ENCODE results near the gene TMEM132D. TPM values are rescaled to one million over a fixed set of nuclear protein-coding genes. Genes with fewer than 3 reads are reported as not detected.

Gene TMEM132D
- total and polyA plus RNA-seq, 2 of the 8 experiments (the other 6 are each of a cell fraction or from before 2014, with no cell fraction given), result 3.5 to 10.1 TPM

DNA sequence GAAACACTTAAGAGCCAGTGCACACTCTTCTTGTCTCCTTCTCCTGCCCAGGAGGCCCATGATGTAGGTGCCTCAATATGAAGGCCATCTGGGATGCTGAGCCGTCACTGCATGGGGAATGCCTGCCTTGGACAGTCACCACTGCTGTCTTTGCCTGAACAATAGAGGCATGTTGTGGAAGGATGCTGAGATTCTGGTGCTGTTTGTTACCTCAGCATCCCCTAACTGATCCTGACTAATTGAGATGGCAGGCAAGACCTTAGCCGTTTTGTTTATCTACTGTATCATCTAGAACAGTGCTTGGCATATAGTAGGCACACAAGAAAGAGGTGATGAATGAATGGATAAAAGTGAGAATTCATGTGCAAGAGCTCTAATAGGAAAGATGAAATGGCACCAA lies 797.1 kb downstream of the TMEM132D start:
- Histone ChIP-seq H4K8ac (ENCODE audit: extremely low read depth, insufficient read depth, low read length) (no peak overlapping the region), H2AFZ (ENCODE audit: low read length) (no peak overlapping the region), H2BK15ac (ENCODE audit: low read length) (no peak overlapping the region), H3K4me3 (ENCODE audit: extremely low read depth in 1 of 4, insufficient read depth in 2 of 4, low read depth in 3 of 4, low read length in 4 of 4) (no peak overlapping the region), H3K56ac (replicated peaks; ENCODE audit: insufficient read length, low read depth, low read length) (no peak overlapping the region), H2BK5ac (ENCODE audit: low read depth, low read length) (no peak overlapping the region), H3K23me2 (ENCODE audit: low read depth, low read length) (no peaks in the 10 kb centered on the region), H3K4me1 (replicated peaks in 1 of 4; ENCODE audit: control insufficient read depth in 3 of 4, insufficient read depth in 4 of 4, low read length in 3 of 4) (no peaks in the 10 kb centered on the region), H4K91ac (replicated peaks; ENCODE audit: insufficient read length, low read length) (no peak overlapping the region), H4K5ac (ENCODE audit: insufficient read length, low read depth, low read length) (no peak overlapping the region), H3K9me3 (ENCODE audit: insufficient read depth in 2 of 2, low read depth in 1 of 2, low read length in 1 of 2) (peaks cover 3 to 5% of the 10 kb centered on the region in 2 experiments; a peak in 1 of 4 replicates), H3K9ac (replicated peaks in 1 of 4; ENCODE audit: extremely low read depth in 1 of 4, low read depth in 3 of 4, low read length in 3 of 4) (no peak overlapping the region), H3K36me3 (ENCODE audit: control insufficient read depth in 2 of 4, insufficient read depth in 4 of 4, low read length in 3 of 4) (no peaks in the 10 kb centered on the region; a peak in 1 of 8 replicates), H2BK120ac (replicated peaks; ENCODE audit: low read depth, low read length) (no peak overlapping the region), H2BK20ac (ENCODE audit: low read length) (no peak overlapping the region), H3K27me3 (replicated peaks in 1 of 4; ENCODE audit: control insufficient read depth in 3 of 4, extremely low read depth in 1 of 4, insufficient read depth in 3 of 4, low read length in 3 of 4) (no peaks in the 10 kb centered on the region; a peak in 1 of 7 replicates), H3K4me2 (ENCODE audit: insufficient read depth in 1 of 2, low read depth in 2 of 2, low read length in 2 of 2) (no peak overlapping the region), H3K4ac (replicated peaks; ENCODE audit: insufficient read length, low read depth, low read length) (no peak overlapping the region), H4K20me1 (replicated peaks in 1 of 2; ENCODE audit: control insufficient read depth in 1 of 2, insufficient read depth in 2 of 2, low read length in 2 of 2) (no peaks in the 10 kb centered on the region), H2BK12ac (ENCODE audit: low read depth, low read length) (no peak overlapping the region), H2AK5ac (ENCODE audit: low read depth, low read length) (no peak overlapping the region), H3K27ac (ENCODE audit: low read depth, low read length) (no peak overlapping the region), H3K79me2 (ENCODE audit: control insufficient read depth in 1 of 2, insufficient read depth in 2 of 2, low read length in 2 of 2) (no peaks in the 10 kb centered on the region), H3K23ac (ENCODE audit: insufficient read length) (no peak overlapping the region), H3K79me1 (ENCODE audit: low read depth, low read length) (no peaks in the 10 kb centered on the region), H3K18ac (ENCODE audit: extremely low read depth, low read length) (no peak overlapping the region), H3K14ac (ENCODE audit: insufficient read length) (no peak overlapping the region)
- CTCF ChIA-PET (ENCODE audit: partially characterized antibody), result interaction anchor here (0.9 to 1.2 kb wide), 2 partner anchors 10 to 87 kb away, joined by 3 read pairs; no protein-coding TSS in a partner anchor
- POLR2A ChIA-PET (ENCODE audit: partially characterized antibody), result no interaction called here
- WGBS, 2 experiments (ENCODE audit: extremely low coverage in 1 of 2, insufficient coverage in 1 of 2, insufficient read length in 1 of 2, insufficient replicate concordance in 2 of 2, low coverage in 1 of 2, low lambda C conversion rate in 2 of 2, missing lambda C conversion rate in 1 of 2), result 87% methylated on average over 2 of the region's 2 CpGs; no CpG with 5 or more reads in 1 of the 2 experiments
- FAIRE-seq (no peak), DNase-seq (ENCODE audit: low read depth in 1 of 2, low spot score in 2 of 2) (no peak)
- TF ChIP-seq NRF1 (IDR thresholded peaks at IDR 0.05; ENCODE audit: low read depth, low read length) (no peak), CTBP2 (IDR thresholded peaks at IDR 0.05; ENCODE audit: borderline replicate concordance, insufficient read depth, insufficient read length, low read length) (no peak), CBX5 (IDR thresholded peaks at IDR 0.05; ENCODE audit: low read depth, low read length) (no peak), RFX5 (IDR thresholded peaks at IDR 0.05; ENCODE audit: borderline replicate concordance, low read depth, low read length) (no peak), CEBPB (IDR thresholded peaks at IDR 0.05; ENCODE audit: low read depth, low read length) (no peak), FOSL1 (IDR thresholded peaks at IDR 0.05; ENCODE audit: insufficient read depth, low read depth, low read length) (no peak), RBBP5 (IDR thresholded peaks at IDR 0.05; ENCODE audit: borderline replicate concordance, low read depth, low read length) (no peak), ZNF274 (IDR thresholded peaks at IDR 0.05; ENCODE audit: borderline replicate concordance, extremely low read depth, low read length) (no peak), BACH1 (IDR thresholded peaks at IDR 0.05; ENCODE audit: low read length) (no peak)
- TF ChIP-seq, protein P1, sequence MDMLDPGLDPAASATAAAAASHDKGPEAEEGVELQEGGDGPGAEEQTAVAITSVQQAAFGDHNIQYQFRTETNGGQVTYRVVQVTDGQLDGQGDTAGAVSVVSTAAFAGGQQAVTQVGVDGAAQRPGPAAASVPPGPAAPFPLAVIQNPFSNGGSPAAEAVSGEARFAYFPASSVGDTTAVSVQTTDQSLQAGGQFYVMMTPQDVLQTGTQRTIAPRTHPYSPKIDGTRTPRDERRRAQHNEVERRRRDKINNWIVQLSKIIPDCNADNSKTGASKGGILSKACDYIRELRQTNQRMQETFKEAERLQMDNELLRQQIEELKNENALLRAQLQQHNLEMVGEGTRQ (IDR thresholded peaks at IDR 0.05; ENCODE audit: low read length), result no peak
- TF ChIP-seq, protein P2, sequence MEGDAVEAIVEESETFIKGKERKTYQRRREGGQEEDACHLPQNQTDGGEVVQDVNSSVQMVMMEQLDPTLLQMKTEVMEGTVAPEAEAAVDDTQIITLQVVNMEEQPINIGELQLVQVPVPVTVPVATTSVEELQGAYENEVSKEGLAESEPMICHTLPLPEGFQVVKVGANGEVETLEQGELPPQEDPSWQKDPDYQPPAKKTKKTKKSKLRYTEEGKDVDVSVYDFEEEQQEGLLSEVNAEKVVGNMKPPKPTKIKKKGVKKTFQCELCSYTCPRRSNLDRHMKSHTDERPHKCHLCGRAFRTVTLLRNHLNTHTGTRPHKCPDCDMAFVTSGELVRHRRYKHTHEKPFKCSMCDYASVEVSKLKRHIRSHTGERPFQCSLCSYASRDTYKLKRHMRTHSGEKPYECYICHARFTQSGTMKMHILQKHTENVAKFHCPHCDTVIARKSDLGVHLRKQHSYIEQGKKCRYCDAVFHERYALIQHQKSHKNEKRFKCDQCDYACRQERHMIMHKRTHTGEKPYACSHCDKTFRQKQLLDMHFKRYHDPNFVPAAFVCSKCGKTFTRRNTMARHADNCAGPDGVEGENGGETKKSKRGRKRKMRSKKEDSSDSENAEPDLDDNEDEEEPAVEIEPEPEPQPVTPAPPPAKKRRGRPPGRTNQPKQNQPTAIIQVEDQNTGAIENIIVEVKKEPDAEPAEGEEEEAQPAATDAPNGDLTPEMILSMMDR (IDR thresholded peaks at IDR 0.05; ENCODE audit: control extremely low read depth in 1 of 3, insufficient read depth in 1 of 3, low read depth in 1 of 3, low read length in 3 of 3), result no peak

All from H1 (cell line).